Amygdala (tissue), 56 donors: ENCODE data around the gene IER2.

Source experiments
- DNase-seq, 56 donors: peaks; one replicate each; lab custom pipeline; 2025; lab: John Stamatoyannopoulos, UW

The IER2 gene

DNA sequence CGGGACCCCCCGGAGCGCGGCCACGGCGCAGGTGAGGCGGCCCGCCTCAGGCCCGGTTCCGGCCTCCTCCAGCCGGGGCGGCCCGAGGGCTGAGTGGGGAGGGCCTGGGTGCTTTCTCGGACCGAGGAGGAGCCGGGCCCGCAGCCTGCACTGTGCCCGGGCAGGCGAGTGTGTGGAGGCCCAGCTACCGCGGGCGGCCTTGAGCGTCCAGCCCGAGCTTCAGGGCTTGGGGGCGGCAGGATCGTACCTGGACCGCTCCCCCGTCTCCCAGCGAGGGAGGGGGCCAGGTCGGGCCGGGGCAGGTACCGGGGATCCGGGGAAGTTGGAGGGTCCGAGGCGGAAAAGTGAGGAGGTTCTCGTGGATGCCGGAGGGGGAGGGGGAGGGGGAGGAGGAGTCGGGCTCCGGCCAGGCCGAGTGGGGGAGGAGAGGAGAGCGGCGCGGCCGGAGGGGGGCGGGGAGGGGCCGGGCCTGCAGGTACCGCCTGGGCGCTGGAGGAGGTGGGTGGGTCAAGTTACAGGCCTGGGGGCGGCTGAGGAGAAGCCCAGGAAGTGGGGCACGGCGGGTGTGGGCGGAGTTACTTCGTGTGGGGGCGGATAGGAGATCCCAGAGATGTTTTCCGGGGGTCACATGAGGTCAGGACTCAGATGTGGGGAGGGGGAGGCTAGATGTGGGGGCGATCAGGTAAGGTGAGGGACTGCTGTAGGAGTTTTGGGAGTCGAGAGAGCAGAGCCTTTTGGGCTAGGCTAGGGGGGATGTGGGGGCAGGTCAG is 31.6 kb upstream of the IER2 start:
- DNase-seq = peak in 3 of 56 donors; percentile 15 to 26 (median 15)

DNA sequence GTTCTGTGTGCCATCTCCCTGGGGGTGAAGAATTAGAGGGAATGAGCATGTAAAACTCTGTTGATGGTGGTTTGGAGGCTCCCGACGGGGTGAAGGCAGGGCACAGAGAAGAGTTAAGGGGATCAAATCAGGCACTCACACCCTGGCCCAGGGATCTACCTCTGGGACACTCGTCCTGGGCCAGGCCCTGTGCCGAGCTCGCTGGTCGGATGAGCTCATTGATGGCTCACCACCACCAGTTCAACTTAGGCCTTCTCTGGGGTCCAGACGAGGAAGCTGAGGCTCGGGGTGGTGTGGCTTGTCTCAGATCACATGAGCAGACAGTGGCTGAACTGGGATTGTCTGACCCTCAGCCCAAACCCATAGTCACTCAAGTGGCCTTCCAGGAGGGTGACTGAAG is 30.6 kb upstream of the IER2 start:
- no peak for DNase-seq

DNA sequence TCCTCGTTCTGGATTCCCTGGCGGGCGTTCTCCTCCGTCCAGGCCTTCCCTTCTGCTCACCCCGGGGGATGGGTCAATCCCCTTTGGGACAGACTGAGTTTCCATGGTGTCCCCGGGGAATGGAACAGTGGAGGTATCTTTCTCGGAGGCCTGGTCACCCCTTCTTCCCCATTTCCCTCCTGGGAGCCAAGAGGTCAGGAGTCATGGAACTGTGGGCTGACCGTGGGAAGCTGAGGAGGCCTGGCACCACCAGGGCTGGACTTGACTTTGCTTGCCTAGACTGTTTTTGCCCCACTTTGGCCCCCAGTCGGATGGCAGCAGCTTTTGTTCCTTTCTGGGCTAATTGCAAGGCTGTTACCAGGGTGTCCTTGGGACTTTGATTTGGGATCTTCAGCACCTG is 30.2 kb upstream of the IER2 start:
- DNase-seq = no peak

DNA sequence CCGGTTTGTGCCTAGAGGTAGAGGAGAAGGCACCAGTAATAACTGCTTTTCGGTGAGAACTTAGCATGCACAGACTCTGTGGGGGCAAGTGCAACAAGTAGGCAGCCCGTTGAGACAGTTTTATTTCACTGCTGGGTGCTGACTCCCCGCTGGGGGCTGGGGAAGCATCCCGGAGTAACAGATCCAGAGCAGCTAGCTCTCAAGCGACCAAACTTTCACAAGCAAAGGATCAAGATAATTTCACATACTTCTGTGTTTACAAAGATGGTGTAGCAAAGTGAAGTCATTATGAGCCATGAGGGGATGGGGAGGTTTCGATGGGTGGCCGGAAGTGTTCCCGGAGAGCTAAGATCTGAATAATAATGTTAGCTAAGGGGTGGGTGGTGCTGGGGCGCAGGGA is 29.4 kb upstream of the IER2 start:
- DNase-seq = no peak

DNA sequence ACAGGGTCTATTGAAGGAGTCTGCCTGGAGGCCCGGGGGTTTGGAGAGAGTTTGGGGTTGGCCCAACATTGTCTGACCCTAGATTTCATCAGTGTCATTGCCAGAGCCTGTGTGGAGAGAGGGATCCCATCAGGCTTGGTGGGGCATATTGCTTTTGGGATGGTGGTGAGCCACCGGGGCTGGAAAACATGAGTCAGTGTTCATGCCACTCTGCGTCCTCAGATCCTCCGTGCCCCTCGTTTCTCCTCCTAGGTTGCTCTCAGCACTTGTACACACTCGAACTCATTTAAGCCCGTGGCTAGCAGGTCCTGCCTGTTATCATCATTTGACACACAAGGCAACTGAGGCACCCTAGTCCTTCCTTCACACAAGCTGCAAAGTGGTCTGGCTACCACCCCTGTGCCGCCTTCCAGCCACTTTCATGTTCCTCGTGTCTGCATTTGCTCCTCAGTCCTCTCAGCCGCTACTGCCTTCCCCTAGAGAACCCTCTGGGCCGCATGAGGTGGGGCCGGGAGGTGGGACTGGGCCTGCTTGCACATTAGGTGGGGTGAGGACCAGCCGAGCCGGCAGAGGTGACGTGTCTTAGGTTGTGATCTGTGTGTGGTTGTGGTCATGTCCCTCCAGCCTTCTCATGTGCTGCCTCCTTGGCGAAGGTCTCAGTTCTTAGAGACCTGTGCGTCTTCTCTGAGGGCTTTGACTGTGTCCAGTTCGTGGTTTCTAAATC is 28.5 kb upstream of the IER2 start:
- no peak for DNase-seq

DNA sequence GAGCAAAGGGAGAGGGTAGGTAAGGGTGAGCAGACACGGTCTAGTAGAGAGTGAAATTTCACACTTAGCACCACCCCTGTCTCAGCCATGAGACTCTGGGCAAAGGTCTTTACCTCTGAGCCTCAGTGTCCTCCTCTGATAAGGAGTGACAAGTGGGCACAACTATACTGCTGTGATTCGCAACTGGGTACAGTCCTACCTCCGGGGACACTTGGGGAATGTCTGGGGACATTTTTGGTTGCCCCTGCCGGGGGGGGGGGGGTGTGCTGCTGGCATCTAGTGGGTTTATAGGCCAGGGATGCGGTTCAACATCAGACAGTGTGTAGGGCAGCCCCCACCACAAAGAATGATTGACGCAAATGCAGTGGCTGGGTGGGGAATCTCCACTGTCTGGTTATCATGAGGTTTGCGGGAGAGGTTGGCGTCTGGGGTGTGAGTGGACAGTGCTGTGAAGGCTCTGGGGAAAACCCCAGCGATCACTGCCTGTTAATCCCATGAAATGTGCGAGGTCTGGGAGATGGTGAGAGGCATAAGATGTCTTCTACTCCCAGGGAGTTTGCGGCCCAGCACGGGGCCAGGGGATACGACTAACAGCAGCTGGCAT is 27.8 kb upstream of the IER2 start:
- no peak for DNase-seq

DNA sequence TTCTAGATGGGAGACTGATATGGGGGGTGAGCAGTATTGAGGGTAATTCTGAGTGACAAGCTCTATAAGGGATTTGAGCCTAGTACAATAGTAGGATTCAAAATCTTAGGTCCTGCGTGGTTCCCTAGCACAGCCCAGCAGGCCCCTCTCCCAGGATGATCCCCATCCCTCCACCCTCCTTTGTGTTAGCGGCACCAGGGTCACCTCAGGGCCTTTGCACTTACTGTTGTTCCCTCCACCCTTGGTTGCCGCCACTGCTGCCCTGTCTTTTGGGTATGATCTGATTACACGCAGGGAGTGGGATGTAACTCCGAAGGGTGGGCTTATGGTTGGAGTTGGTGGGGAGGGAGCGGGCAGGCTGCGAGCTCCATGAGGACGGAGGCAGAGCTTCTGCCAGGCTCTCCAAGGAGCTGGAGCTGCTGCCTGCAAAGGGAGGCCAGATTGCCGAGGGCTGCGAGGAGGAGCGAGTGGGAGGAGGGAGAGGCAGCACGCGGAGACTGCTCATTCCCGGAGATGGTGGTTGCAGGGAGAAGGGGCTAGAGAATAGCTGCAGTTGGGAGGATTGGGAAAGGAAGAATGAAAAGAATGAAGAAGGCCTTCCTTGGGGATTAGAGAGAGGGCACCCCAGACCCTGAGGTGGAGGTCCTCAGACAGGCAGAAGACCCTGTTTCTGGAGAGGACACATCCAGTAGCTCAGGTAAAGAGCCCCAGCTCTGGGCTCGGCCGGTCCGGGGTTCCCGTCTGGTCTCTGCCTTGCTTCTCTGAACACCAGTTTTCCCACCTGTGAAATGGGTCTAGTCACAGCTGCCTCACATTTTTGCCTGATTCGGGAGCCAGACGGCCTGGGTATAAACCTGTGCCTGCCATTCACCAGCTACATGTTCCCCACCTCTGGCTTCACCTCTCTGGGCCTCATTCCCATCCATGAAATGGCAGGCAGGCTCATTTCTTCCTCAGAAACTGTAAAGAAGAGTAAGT is 26.9 kb upstream of the IER2 start:
- DNase-seq = peak in 14 of 56 donors; percentile 10 to 57 (median 32)

DNA sequence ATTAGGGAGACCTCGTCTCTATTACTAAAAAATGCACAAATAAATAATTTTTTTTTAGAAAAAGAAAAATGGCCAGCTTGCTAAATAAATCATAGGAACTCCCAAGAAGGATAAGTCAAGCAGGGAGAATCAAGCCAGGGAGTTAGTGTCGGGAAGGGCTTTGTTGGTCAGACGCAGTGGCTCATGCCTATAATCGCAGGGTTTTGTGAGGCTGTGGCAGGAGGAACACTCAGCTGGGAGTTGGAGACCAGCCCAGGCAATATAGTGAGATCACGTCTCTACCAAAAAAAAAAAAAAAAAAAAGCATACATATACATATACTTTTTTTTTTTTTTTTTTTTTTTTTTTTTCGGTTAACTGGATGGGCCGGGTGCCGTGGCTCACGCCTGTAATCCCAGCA is 23.2 kb upstream of the IER2 start:
- DNase-seq = no peak

DNA sequence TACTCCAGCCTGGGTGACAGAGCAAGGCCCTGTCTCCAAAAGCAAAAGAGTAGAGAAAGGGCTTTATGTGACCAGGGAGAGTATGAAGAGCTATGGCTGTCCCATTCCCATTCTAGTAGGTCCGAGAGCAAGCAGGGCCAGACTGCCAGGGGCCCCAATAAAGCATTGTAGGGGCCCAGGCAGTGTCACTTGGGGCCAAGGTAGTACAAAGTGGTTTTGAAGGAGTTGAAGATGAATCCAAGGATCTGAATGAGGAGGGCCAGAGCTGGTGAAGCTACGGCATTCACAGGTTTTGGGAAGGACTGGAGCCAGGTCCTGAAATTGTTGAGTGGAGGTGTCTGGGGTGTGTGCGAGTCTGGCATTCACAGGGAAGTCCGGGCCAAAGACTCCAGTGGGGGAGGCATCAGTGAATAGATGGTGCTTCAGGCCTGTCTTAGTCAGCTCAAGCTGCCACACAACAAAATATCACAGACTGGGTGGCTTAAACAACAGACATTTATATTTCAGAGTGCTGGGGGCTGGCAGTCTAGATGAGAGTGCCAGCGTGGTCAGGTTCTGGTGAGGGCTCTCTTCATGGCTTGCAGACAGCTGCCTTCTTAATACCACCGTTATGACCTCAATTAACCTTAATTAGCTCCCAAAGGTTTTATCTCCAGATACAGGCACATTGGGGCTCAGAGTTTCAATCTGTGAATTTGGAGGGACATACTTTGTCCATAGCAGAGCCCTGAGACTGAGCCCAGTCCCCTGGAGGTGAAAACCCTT is 22.2 kb upstream of the IER2 start:
- DNase-seq = no peak

DNA sequence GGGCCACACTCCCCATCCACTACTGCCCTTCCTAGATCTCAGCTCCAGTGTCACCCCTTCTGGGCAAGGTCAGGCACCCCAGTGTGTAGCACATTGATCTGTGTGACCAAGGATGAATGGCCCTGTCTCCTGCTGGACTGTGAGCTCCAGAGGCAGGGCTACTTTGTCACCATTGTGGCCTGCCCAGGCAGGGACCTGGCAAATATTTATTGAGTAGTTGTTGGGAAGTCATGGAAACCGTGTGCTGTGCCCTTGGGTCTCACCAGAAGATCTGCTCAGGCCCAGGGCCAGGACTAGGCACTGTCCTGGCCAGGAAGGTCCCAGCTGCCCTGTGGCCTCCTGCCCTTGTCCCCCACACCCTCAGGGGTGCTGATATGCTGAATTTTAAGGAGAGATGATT is 21.6 kb upstream of the IER2 start:
- DNase-seq = no peak

DNA sequence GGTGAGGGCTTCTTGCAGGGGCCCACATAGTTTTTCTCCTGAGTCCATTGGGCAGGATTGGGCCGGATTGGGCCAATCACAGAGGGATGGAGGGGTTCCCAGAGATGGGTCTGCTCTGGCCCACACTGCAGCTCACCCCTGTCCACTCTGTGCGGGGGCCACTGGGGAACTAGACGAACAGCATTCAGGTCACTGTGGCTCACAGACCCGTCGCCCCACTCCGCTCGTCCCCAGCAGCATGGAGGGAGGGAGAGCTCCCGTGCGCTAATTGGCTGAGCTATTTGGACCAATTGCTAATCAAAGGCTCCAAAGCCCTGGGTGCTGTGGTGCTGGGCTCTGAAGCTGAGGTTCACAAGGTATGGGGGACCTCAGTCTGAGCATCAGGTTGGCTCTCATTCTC is 20.8 kb upstream of the IER2 start:
- no peak for DNase-seq

DNA sequence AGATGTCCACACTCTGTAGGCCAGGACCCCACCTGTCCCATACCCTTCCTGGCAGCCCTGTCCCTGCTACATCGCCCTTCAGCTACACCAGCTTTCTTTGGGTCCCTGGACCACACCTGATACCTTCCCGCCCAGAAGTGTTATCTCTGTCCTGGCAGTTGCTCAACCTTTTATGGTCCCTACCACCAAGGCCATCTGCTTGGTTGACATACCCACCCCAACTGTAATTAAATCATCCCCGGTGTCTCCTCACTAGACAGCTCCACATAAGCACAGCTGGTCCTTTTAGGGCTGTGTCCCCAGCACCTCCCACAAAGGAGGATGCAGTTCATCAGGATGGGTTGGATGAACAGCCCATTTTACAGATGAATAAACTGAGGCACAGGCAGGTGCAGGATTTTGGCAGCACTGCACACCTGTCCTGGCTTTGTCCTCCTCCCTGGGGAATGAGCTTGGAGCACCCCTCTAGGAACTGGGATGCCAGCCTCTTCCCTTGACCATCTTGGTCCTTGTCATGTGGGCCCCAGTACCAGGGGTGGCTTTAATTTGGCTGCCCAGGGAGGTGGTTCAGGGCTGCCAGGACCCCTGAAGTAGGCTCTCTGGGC is 19.2 kb upstream of the IER2 start:
- no peak for DNase-seq

DNA sequence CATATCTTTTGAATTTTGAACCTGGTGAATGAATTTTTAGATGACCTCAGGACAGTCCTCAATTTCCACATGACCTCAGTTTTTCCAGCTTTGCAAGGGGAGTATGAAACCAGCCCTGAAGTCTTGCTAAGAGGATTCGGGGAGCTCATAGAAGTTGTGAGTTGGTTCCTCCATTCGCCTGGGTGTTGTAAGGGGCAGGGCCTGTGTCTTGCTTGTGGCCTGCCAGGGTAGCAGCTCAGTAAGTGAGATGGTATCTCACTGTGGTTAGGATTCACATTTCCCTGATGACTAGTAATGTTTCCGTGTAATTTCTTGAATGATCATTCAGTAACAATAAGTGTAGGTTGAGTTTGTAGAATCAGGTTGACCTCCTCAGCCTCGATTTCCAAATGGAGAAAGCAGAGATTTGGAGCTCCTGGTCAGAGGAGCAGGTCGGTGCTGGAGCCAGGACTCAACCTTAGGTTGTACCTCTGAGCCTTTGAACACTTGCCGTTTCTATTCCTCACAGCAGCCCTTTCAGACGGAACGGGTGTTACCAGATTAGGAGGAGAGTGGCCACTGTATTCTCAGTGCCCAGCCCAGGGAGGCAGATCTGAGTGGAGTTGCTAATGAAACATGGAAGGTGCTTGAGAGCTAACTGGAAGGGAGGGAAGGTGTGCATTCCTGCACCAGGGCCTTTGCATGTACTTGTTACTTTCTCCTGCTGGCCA is 17.6 kb upstream of the IER2 start:
- DNase-seq = no peak

DNA sequence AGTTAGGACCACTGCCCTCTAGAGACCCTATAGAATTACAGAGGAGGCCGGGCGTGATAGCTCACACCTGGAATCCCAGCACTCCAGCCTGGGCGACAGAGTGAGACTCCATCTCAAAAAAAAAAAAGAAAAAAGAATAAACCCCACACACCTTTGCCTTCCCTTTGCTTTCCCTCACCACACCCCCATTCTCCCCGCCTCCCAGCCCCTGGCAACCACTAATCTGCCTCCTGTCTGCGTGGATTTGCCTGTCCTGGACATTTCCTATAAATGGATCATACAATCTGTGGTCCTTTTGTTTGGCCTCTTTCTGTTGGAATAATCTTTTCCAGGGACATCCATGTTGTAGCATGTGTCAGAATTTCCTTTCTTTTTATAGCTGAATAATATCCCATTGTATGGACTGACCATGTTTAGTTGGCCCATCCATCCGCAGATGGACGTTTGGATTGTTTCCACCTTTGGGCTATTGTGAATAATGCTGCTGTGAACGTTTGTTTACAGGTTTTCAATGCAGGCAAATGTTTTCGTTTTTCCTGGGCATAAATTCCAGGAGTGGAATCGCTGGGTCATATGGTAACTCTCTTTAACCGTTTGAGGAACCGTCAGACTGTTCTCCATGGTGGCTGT is 16.9 kb upstream of the IER2 start:
- DNase-seq = peak in 11 of 56 donors; percentile 3 to 53 (median 22)

DNA sequence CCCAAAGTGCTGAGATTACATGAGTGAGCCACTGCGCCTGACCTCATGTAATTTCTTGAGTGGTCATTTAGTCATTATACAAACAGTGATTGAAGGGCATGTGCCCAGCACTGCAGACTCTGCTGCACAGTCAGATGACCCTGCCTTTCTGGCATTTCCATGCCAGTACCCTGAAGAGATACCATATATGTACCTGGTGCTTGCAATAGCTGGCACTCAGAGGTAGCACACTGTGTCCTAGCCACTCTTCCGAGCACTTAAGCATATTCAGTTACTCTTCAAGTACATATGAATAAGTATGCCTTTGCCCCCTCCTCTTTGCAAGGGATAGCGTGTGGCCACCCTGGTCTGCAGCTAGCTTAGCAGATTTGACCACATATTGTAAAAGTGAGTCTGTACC is 15.6 kb upstream of the IER2 start:
- no peak for DNase-seq

DNA sequence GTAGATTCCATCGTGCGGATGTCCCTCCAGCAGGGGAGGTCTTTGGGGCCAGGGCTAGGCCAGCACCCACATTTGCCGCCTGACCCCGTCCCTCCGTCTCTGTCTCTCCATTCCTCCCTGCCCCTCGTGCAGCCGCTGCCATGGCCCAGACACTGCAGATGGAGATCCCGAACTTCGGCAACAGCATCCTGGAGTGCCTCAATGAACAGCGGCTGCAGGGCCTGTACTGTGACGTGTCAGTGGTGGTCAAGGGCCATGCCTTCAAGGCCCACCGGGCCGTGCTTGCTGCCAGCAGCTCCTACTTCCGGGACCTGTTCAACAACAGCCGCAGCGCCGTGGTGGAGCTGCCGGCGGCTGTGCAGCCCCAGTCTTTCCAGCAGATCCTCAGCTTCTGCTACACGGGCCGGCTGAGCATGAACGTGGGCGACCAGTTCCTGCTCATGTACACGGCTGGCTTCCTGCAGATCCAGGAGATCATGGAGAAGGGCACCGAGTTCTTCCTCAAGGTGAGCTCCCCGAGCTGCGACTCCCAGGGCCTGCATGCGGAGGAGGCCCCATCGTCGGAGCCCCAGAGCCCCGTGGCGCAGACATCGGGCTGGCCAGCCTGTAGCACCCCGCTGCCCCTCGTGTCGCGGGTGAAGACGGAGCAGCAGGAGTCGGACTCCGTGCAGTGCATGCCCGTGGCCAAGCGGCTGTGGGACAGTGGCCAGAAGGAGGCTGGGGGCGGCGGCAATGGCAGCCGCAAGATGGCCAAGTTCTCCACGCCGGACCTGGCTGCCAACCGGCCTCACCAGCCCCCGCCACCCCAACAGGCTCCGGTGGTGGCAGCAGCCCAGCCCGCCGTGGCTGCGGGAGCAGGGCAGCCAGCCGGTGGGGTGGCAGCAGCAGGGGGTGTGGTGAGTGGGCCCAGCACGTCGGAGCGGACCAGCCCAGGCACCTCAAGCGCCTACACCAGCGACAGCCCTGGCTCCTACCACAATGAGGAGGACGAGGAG is 14.8 kb upstream of the IER2 start:
- peak in 3 of 56 donors; percentile 10 to 22 (median 22) for DNase-seq

DNA sequence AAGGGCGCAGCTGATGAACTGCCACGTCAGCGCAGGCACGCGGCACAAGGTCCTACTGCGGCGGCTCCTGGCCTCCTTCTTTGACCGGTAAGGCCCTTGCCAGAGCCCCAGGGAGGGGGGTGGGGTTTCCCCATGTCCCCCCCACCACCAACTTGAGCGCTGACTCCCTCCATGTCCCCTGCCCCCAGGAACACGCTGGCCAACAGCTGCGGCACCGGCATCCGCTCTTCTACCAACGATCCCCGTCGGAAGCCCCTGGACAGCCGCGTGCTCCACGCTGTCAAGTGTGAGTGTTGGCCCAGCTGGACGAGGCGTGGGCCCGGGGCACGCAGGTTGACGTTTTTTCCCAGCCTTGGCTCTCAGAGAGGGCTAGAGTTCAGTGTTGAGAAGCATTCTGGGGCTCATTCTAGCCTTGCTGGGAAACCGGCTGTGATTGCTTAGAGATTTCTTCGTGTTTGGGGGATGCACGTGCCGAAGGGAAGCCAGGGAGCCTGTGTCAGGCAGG is 12.9 kb upstream of the IER2 start:
- DNase-seq = no peak
